Right cardiac atrium (tissue), 5 donors: ENCODE results near the gene GTF2A1. TPM values are rescaled to one million over a fixed set of nuclear protein-coding genes. Genes with fewer than 3 reads are reported as not detected.

ENCODE experiments used
- ATAC-seq, 2 donors: fragments of 200-7000 bp; cut with Tn5 transposase; one replicate each; pipeline versions ENCODE4 v1.8.0 to v1.9.1; 2020; ENCODE audit warnings: moderate library complexity in 2 of 2, mild to moderate bottlenecking in 1 of 2
- DNase-seq, 3 donors: peaks; one replicate each; pipeline ENCODE4 v3.0.0-alpha.2; 2020
- H3K27ac ChIP-seq: one replicate; pipeline ENCODE4 v1.5.1; 2013; ENCODE audit warnings: mild to moderate bottlenecking, low read length, control low read depth, moderate library complexity
- H3K27me3 ChIP-seq: one replicate; pipeline ENCODE4 v1.6.1; 2013; ENCODE audit not compliant: control insufficient read depth, insufficient read depth
- H3K4me1 ChIP-seq: one replicate; pipeline ENCODE4 v1.6.1; 2013; ENCODE audit warnings: low read length; ENCODE audit not compliant: control insufficient read depth, insufficient read depth
- H3K4me3 ChIP-seq: one replicate; pipeline ENCODE4 v1.5.1; 2013; ENCODE audit warnings: low read length, control low read depth
- H3K9me3 ChIP-seq: one replicate; pipeline ENCODE4 v1.6.1; 2013; ENCODE audit warnings: low read length; ENCODE audit not compliant: control insufficient read depth
- WGBS: extraction: QIAGEN DNeasy Blood & Tissue Kit; methylation state at CpG from one replicate; pipeline ENCODE4 v1.1.7; 2013; 5-methylcytosine and 5-hydroxymethylcytosine counted together
- intact Hi-C, 4 donors: fragments of 100-400 bp; cut with DNase I; formaldehyde crosslinking; loops; one replicate each; pipeline versions ENCODE4 v1.11.0 to v1.14.0; 2022 to 2023
- polyA plus RNA-seq: library from polyadenylated mRNA; stranded (reverse); fragments of 200-250 nt; gene quantifications from one replicate; pipeline ENCODE4 v1.2.3, GENCODE V29; 2013
- total RNA-seq, 4 donors: library from RNA; stranded (reverse); fragmentation: NEBNext Ultra II Directional; extraction: Animal tissue kit (Norgen Biotek cat#: 25700); gene quantifications; one replicate each; pipeline ENCODE4 v1.2.1, GENCODE V29; 2021
- donor health status: healthy with polysubstance abuse.
- donor health status: DM: no; HTN: yes; CAD: no.
- donor health status: DM: no; HTN: no; CAD: no.
- donor health status: DM: no; HTN: yes; CAD: no; lungs with severe emphysema.
- donor health status: DM: yes; HTN: yes; CAD: no.

Gene GTF2A1
- total and polyA plus RNA-seq, 5 donors = 5.7 to 20.7 (median 19.8) TPM

DNA sequence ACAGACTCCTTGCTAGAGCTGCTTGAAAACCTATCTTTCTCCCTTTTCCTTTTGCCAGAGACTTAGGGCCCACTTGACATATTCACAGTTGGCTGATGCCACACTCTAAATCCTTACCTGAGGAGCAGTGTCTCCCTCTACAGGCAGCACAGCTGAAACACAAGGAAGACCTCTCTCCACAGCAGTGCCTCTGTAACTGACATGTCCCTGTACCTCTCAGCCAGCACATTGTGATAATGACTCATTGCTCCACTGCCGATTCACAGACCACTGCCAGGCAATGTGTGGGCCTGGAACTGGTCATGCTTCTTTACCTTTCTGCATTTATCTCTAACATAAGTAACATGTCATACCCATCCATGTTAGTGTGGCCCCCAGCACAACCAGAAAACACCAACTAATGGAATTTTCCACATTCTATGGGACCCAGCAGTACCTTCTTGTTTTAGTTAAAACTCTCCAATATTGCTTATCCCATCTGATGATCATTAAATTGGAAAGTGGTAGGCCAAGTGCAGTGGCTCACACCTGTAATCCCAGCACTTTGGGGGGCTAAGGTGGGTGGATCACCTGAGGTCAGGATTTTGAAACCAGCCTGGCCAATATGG is 56.5 kb downstream of the GTF2A1 start:
- DNase-seq (peak in 2 of 3 donors; percentile 35 to 62), ATAC-seq (peak; percentile 77 to 83)
- intact Hi-C loops = no loop called here
- no peaks in the 10 kb centered on the region for H3K9me3 ChIP-seq
- no peaks in the 10 kb centered on the region for H3K4me1 ChIP-seq
- 9% methylated on average over 1 of the region's 1 CpG for WGBS
- no peaks in the 10 kb centered on the region for H3K27me3 ChIP-seq
- no peak overlapping the region for H3K4me3 ChIP-seq
- H3K27ac ChIP-seq = no peak overlapping the region

DNA sequence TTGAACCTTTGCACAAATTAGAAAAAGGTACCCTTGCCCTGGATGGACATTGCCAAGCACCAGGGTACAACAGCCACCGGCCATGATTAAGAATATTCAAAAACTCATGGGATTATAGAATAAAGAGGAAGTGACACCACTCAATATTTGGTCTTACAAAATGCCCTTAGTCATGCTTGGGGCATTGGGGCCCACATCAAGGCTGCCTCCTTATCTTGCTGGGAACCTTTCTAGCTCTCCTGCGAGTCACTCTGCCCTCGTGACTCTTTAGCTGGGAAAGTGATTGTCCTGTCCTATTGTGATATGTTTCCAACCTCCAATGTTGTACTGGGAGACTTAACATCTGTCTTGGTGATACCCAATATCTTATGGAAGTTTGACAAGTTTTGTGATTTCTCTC is 57.8 kb downstream of the GTF2A1 start:
- H3K9me3 ChIP-seq = no peaks in the 10 kb centered on the region
- intact Hi-C loops = no loop called here
- no peak overlapping the region for H3K4me3 ChIP-seq
- ATAC-seq (no peak), DNase-seq (no peak)
- no peaks in the 10 kb centered on the region for H3K4me1 ChIP-seq
- no peak overlapping the region for H3K27ac ChIP-seq
- no peaks in the 10 kb centered on the region for H3K27me3 ChIP-seq
- 76% methylated on average over 3 of the region's 3 CpGs for WGBS

DNA sequence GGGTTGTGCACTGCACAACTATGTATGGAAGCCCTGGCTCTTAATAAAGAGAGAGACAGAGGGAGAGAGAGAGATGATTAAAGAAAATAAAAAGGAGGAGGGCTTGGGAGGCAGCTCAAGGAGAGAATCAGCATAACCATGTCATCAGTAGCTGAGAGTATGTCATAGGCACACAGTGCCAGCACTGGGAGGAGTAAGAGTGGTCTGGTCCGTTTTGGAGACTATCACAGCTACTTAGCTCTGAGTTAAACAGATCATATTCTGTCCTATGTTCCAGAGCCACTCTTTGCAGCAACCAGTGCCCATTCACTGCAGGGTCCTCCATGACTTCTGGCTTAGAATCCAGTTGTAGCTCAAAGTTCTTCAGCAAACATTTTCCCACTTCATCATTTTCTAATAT is 59.0 kb downstream of the GTF2A1 start:
- no peaks in the 10 kb centered on the region for H3K9me3 ChIP-seq
- WGBS = 29% methylated on average over 1 of the region's 1 CpG
- intact Hi-C loops = no loop called here
- H3K4me1 ChIP-seq = no peaks in the 10 kb centered on the region
- no peak overlapping the region for H3K4me3 ChIP-seq
- DNase-seq = no peak
- no peak overlapping the region for H3K27ac ChIP-seq
- ATAC-seq = no peak
- no peaks in the 10 kb centered on the region for H3K27me3 ChIP-seq

DNA sequence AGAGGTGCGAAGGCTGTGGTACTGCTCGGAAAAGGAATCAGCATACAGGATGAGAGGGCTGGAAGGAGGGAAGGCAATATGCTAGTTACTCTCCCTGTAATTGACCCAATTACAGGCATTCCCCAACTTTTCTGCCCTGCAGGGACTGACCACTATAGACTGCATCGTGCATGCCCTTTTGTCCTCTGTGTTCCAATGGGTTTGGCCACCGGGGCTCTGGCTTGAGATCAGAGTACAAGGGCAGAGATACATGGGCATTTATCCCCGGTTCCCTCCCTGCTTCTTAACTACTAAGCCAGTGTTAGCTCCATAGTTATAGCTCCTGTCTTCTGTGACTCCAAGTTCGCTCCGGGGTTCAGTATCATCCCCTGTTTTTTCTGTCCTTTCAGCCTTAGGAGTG is 59.7 kb downstream of the GTF2A1 start:
- Histone ChIP-seq H3K9me3 (no peaks in the 10 kb centered on the region), H3K4me1 (no peaks in the 10 kb centered on the region), H3K4me3 (no peak overlapping the region), H3K27ac (no peak overlapping the region), H3K27me3 (no peaks in the 10 kb centered on the region)
- DNase-seq (no peak), ATAC-seq (no peak)
- intact Hi-C loops = no loop called here
- WGBS = 88% methylated on average over 7 of the region's 7 CpGs

DNA sequence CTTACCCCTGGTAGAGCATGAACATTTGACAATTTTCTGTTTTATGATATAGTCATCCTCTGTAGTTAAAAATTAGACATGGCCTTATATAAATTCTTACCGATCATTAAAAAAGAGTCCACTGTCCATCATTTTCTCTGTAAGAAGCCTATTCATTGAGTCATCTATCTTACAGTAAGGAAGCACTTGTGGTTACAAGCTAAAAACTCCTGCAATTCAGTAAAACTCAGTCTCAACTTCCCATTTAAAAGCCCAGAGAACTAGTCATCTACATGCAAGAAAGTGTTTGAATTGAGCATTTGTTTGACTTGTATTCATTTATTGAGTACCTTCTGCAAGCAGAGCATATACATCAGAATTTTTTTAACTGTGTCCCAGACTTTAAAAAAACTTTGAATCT is 63.3 kb downstream of the GTF2A1 start:
- intact Hi-C loops = no loop called here

DNA sequence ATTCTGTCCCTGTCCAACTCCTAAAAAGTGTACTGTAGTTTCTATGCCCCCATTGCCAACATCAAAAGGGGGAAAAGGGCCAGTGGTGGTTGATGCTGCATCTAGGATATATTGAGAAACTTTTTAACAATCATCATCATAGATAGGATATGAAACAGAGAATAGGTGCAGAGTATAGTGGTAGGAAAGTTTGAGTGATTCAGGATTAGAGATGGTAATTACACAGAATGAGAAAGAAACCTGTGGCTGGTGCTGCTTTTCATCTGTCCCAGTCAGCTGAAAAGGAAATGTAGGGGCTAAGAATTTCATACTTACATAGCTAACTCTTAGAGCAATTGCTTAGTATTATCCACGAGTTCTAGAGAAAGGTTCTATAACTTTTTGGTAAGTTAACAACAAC is 67.6 kb downstream of the GTF2A1 start:
- Histone ChIP-seq H3K4me1 (no peaks in the 10 kb centered on the region), H3K27me3 (no peaks in the 10 kb centered on the region), H3K4me3 (no peak overlapping the region), H3K9me3 (no peaks in the 10 kb centered on the region), H3K27ac (no peak overlapping the region)
- DNase-seq = no peak
- ATAC-seq = no peak
- WGBS = 74% methylated on average over 1 of the region's 1 CpG
- intact Hi-C loops = loop anchor here in 1 of 4 donors (5.0 kb wide), 1 partner anchor 156 kb away; no protein-coding TSS in a partner anchor

More for the DNA sequence above, 63.3 kb downstream of the GTF2A1 start:
- H3K27ac ChIP-seq = no peak overlapping the region
- no peak for DNase-seq
- no peaks in the 10 kb centered on the region for H3K4me1 ChIP-seq
- no peaks in the 10 kb centered on the region for H3K9me3 ChIP-seq
- H3K4me3 ChIP-seq = no peak overlapping the region
- no peaks in the 10 kb centered on the region for H3K27me3 ChIP-seq
- no peak for ATAC-seq
- WGBS = 77% methylated on average over 1 of the region's 1 CpG

DNA sequence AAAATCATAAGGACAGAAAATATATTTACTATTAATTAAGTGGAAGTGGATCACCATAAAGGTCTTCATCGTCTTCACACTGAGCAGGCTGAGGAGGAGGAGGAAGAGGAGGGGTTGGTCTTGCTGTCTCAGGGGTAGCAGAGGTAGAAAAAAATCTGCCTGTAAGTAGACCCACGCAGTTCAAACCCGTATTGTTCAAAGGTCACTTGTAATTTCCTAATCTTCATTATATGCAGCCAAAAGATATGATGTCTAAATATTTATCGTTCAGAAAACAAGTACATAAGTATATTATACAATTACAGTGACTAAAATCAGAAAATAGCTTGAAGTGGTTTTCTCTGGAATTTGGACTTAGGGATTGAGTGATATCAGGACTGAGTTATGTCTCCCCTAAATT is 72.1 kb downstream of the GTF2A1 start:
- no peak for ATAC-seq
- Histone ChIP-seq H3K27ac (no peak overlapping the region), H3K4me1 (no peaks in the 10 kb centered on the region), H3K27me3 (no peaks in the 10 kb centered on the region), H3K4me3 (no peak overlapping the region), H3K9me3 (no peaks in the 10 kb centered on the region)
- intact Hi-C loops = no loop called here
- 51% methylated on average over 4 of the region's 4 CpGs for WGBS
- no peak for DNase-seq

DNA sequence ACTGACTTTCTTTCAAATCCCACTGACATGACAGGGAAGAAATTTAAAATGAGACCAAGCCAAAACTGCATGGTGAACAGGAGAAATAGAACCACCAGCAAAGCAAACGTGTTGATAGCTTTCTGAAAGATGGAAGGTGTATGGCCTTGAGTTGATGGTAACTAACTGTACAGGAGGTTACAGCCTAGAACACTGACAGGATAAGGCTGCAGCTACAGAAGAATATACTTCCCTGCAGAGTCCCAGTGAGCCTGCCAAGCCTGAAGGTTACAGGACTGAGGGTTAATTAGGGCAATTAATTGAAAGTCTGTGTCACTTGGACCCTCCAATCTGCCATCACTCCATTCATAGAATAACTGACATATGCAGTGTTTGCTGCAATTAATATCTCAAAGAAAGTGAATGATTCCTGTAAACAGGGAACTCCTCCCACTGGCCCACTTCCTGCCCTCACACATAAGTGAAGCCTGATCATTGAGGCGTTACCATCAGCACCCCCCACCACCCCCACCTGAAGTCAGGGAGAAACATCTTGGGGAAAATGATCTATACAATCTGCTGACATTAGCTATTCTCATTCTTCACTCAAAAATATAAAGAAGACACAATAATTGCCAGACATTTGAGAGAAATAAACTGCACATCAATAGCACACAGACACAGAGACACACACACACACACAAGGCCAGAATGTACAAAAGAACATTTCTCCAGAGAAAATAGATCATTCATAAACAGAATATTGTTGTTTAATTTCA is 73.4 kb downstream of the GTF2A1 start:
- 34% methylated on average over 2 of the region's 2 CpGs for whole genome bisulfite sequencing
- no peaks in the 10 kb centered on the region for H3K27me3 ChIP-seq
- H3K4me3 ChIP-seq = no peak overlapping the region
- no peaks in the 10 kb centered on the region for H3K4me1 ChIP-seq
- no peak overlapping the region for H3K27ac ChIP-seq
- DNase-seq (no peak), ATAC-seq (no peak)
- no peaks in the 10 kb centered on the region for H3K9me3 ChIP-seq
- intact Hi-C loops = no loop called here

DNA sequence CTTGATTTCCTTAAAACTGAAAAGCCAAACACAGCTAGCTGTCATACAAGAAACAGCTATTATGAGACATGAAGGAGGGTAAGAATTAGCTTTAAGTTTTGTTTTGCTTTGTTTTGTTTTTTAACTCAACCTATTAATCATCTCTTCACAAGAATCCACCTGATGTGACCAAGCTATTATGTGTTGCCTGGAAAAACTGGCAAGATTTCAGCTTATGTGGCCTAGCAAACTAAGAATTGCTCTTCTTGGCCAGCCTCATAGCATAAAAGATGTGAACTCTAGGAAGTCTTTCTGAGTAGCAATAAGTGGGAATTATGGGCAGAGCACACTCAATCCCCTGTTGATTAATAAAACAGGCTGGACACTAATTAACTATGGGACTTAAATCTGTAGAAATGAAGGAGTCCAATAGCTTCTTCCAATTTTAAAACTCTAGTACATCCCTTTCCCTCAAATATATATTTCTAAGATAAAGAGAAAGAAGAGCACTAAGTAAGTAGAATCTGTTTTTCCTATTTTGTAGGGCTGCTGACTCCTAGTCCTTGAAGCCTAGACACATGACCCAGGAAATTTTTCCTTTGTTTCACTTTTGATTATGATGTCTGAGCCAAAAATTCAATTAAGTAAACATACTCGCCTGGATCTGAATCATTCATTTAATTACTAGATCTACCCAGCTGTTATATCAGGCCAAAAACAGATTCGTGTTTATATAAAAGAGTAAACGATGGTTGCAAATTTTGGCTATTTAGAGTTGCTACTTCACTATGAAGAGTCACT is 75.7 kb downstream of the GTF2A1 start:
- intact Hi-C loops = no loop called here
- Histone ChIP-seq H3K9me3 (no peaks in the 10 kb centered on the region), H3K4me1 (no peaks in the 10 kb centered on the region), H3K4me3 (no peak overlapping the region), H3K27ac (no peak overlapping the region), H3K27me3 (no peaks in the 10 kb centered on the region)
- ATAC-seq (no peak), DNase-seq (no peak)
- WGBS = 78% methylated on average over 3 of the region's 3 CpGs

DNA sequence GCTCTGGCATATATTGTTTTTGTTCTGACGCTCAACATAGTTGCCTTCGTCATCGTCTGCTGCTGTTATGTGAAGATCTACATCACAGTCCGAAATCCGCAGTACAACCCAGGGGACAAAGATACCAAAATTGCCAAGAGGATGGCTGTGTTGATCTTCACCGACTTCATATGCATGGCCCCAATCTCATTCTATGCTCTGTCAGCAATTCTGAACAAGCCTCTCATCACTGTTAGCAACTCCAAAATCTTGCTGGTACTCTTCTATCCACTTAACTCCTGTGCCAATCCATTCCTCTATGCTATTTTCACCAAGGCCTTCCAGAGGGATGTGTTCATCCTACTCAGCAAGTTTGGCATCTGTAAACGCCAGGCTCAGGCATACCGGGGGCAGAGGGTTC is 77.0 kb downstream of the GTF2A1 start:
- WGBS = 93% methylated on average over 8 of the region's 8 CpGs
- no peak overlapping the region for H3K4me3 ChIP-seq
- no peak overlapping the region for H3K27ac ChIP-seq
- H3K4me1 ChIP-seq = no peaks in the 10 kb centered on the region
- H3K9me3 ChIP-seq = no peaks in the 10 kb centered on the region
- DNase-seq = no peak
- no peaks in the 10 kb centered on the region for H3K27me3 ChIP-seq
- intact Hi-C loops = no loop called here
- ATAC-seq = no peak

DNA sequence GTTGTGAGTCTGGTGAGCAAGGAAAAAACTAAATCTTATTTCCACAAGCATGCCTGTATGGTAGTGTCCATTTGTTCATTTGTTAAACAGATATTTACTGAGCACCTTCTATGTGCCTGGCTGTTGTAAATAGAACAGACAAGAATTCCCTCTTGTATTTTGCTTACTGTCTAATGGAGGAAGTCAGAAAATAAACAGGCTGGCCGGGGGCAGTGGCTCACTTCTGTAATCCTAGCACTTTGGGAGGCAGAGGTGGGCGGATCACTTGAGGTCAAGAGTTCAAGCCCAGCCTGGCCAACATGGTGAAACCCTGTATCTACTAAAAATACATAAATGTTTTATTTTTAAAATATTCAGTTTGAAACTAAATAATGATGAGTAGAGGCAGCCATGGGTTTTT is 79.3 kb downstream of the GTF2A1 start:
- Histone ChIP-seq H3K4me3 (no peak overlapping the region), H3K27ac (no peak overlapping the region), H3K27me3 (no peaks in the 10 kb centered on the region), H3K4me1 (no peaks in the 10 kb centered on the region), H3K9me3 (no peaks in the 10 kb centered on the region)
- ATAC-seq (no peak), DNase-seq (no peak)
- WGBS = 58% methylated on average over 2 of the region's 2 CpGs
- intact Hi-C loops = no loop called here
